Measurements from ENCODE around the gene SKIL.
"Not testable (repeated sequence)": the region's sequence is repeated elsewhere in the genome, so short reads cannot be mapped to it uniquely, and the experiment has no call there.

GRCh38 chr3:170342273-170342672, 15.2 kb upstream of the SKIL start:
- TF ChIP-seq CTCF, POLR2A (IDR thresholded peaks at IDR 0.05): not testable (repeated sequence)
